ENCODE measurements around the gene TSC2. TPM values are rescaled to one million over a fixed set of nuclear protein-coding genes. Genes with fewer than 3 reads are reported as not detected.

Gene TSC2
- total RNA-seq, 2 donors from 2014 or later = 86.3 to 168 TPM

GRCh38 chr16:2090481-2090776 lies 42.6 kb downstream of the TSC2 start:
- Histone ChIP-seq H3K27me3 (replicated peaks; ENCODE audit: insufficient read depth) (no peaks in the 10 kb centered on the region), H3K4me3 (no peak overlapping the region), H3K9me3 (no peaks in the 10 kb centered on the region), H3K36me3 (peaks cover 3 to 39% of the 10 kb centered on the region in 2 donors), H3K4me1 (replicated peaks) (peaks cover 26% of the 10 kb centered on the region), H3K27ac (peak overlapping the region; percentile 69 to 77)
- 89% methylated on average over 14 of the region's 14 CpGs for WGBS
- no peak for TF ChIP-seq POLR2AphosphoS5 (IDR thresholded peaks at IDR 0.05)
- no peak for TF ChIP-seq CTCF (IDR thresholded peaks at IDR 0.05)
- TF ChIP-seq POLR2A (IDR thresholded peaks at IDR 0.05) = no peak
- no peak for DNase-seq (ENCODE audit: low spot score)
- intact Hi-C loops (cut with DNase I) = no loop called here

GRCh38 chr16:2090777-2091546 lies 43.2 kb downstream of the TSC2 start:
- WGBS = 48% methylated on average over 82 of the region's 101 CpGs

GRCh38 chr16:2091547-2092255 lies 43.9 kb downstream of the TSC2 start:
- peak overlapping the region in 1 of 2 donors; percentile 77 for H3K27ac ChIP-seq
- peaks cover 3 to 37% of the 10 kb centered on the region in 2 donors for H3K36me3 ChIP-seq
- peaks cover 16% of the 10 kb centered on the region for H3K4me1 ChIP-seq (replicated peaks)
- no peak for DNase-seq (ENCODE audit: low spot score)
- intact Hi-C loops (cut with DNase I) = no loop called here
- no peaks in the 10 kb centered on the region for H3K9me3 ChIP-seq
- H3K27me3 ChIP-seq (replicated peaks; ENCODE audit: insufficient read depth) = no peaks in the 10 kb centered on the region
- H3K4me3 ChIP-seq = no peak overlapping the region
- TF ChIP-seq CTCF (IDR thresholded peaks at IDR 0.05) (no peak), POLR2AphosphoS5 (IDR thresholded peaks at IDR 0.05) (no peak), POLR2A (IDR thresholded peaks at IDR 0.05) (no peak)
- 64% methylated on average over 46 of the region's 49 CpGs for WGBS

More at GRCh38 chr16:2090777-2091546, 43.2 kb downstream of the TSC2 start:
- Histone ChIP-seq H3K27me3 (replicated peaks; ENCODE audit: insufficient read depth) (no peaks in the 10 kb centered on the region), H3K9me3 (no peaks in the 10 kb centered on the region), H3K4me3 (no peak overlapping the region), H3K27ac (peak overlapping the region; percentile 69 to 77), H3K36me3 (peaks cover 3 to 39% of the 10 kb centered on the region in 2 donors), H3K4me1 (replicated peaks) (peaks cover 21% of the 10 kb centered on the region)
- DNase-seq (ENCODE audit: low spot score) = peak; percentile 81
- intact Hi-C loops (cut with DNase I) = no loop called here
- TF ChIP-seq POLR2AphosphoS5 (IDR thresholded peaks at IDR 0.05) = no peak
- TF ChIP-seq POLR2A (IDR thresholded peaks at IDR 0.05) = peak; percentile 47
- TF ChIP-seq CTCF (IDR thresholded peaks at IDR 0.05) = peak in 2 of 4 experiments; percentile 43 to 45

- intact Hi-C loops (cut with DNase I) = no loop called here
- H3K4me1 ChIP-seq (replicated peaks) = peaks cover 13% of the 10 kb centered on the region
- H3K27me3 ChIP-seq (replicated peaks; ENCODE audit: insufficient read depth) = no peaks in the 10 kb centered on the region
- H3K9me3 ChIP-seq = no peaks in the 10 kb centered on the region
- 86% methylated on average over 16 of the region's 16 CpGs for WGBS
- no peak for TF ChIP-seq POLR2AphosphoS5 (IDR thresholded peaks at IDR 0.05)
- no peak for TF ChIP-seq POLR2A (IDR thresholded peaks at IDR 0.05)
- no peak for TF ChIP-seq CTCF (IDR thresholded peaks at IDR 0.05)
- no peak for DNase-seq (ENCODE audit: low spot score)
- no peak overlapping the region for H3K4me3 ChIP-seq
- H3K36me3 ChIP-seq = peaks cover 6 to 40% of the 10 kb centered on the region in 2 donors
- peak overlapping the region in 1 of 2 donors; percentile 77 for H3K27ac ChIP-seq
Observed at GRCh38 chr16:2092256-2092620, 44.5 kb downstream of the TSC2 start.
